ENCODE data around the gene TERF2IP. TPM values are rescaled to one million over a fixed set of nuclear protein-coding genes. Genes with fewer than 3 reads are reported as not detected.

The TERF2IP gene
- total and polyA plus RNA-seq, 9 donors = 66.6 to 122 (median 83.7) TPM

GRCh38 chr16:75703306-75703705 lies 55.7 kb downstream of the TERF2IP start:
- no peak for DNase-seq
- intact Hi-C loops (cut with DNase I) = no loop called here
- H3K36me3 ChIP-seq = no peaks in the 10 kb centered on the region
- H3K4me3 ChIP-seq = no peak overlapping the region
- H3K27ac ChIP-seq = no peak overlapping the region
- 89 to 97% (median 93%) methylated on average over 4 of the region's 4 CpGs for WGBS, 3 donors
- no peaks in the 10 kb centered on the region for H3K9me3 ChIP-seq
- no peaks in the 10 kb centered on the region for H3K27me3 ChIP-seq
- no peak for TF ChIP-seq POLR2A (IDR thresholded peaks at IDR 0.05)
- no peak for TF ChIP-seq EP300 (IDR thresholded peaks at IDR 0.05)
- H3K4me1 ChIP-seq (ENCODE audit: insufficient read depth) = no peaks in the 10 kb centered on the region

Small RNA genes lying within 50 kb of the gene (small RNA-seq; reads per million reads assigned to genes)
- gene RN7SL520P = not detected

Other genes with a start within 250 kb of the TERF2IP start
- gene CFDP1, start 214.3 kb upstream of the TERF2IP start, total RNA-seq = 10 to 100 TPM; 67.0 to 75.4 (median 70.2) TPM
- 100 to 1,000 TPM; 106 to 173 TPM for gene CFDP1, start 214.3 kb upstream of the TERF2IP start, polyA plus RNA-seq
- 10 to 100 TPM; 20.7 to 29.0 (median 24.2) TPM for gene TMEM170A, start 183.1 kb upstream of the TERF2IP start, total RNA-seq
- 10 to 100 TPM in 1 of 2 donors, 1 to 10 TPM in 1; 8.6 to 14.8 TPM for gene TMEM170A, start 183.1 kb upstream of the TERF2IP start, polyA plus RNA-seq
- 1 to 10 TPM in 2 of 7 donors, under 1 TPM in 5; 0.05 to 1.4 (median 0.50) TPM for gene CHST6, start 152.3 kb upstream of the TERF2IP start, total RNA-seq
- under 1 TPM; 0.04 to 0.83 TPM for gene CHST6, start 152.3 kb upstream of the TERF2IP start, polyA plus RNA-seq
- under 1 TPM; 0.24 to 1.00 (median 0.63) TPM for gene CHST5, start 111.7 kb upstream of the TERF2IP start, total RNA-seq
- gene CHST5, start 111.7 kb upstream of the TERF2IP start, polyA plus RNA-seq = under 1 TPM in 1 of 2 donors, not detected in 1; 0.08 TPM
- 10 to 100 TPM in 6 of 7 donors, 1 to 10 TPM in 1; 9.8 to 36.9 (median 14.8) TPM for gene TMEM231, start 91.5 kb upstream of the TERF2IP start, total RNA-seq
- gene TMEM231, start 91.5 kb upstream of the TERF2IP start, polyA plus RNA-seq = 10 to 100 TPM in 1 of 2 donors, 1 to 10 TPM in 1; 9.2 to 16.3 TPM
- gene GABARAPL2, start 81.4 kb upstream of the TERF2IP start, total RNA-seq = 100 to 1,000 TPM in 4 of 7 donors, 10 to 100 TPM in 3; 77.9 to 114 (median 108) TPM
- gene GABARAPL2, start 81.4 kb upstream of the TERF2IP start, polyA plus RNA-seq = 100 to 1,000 TPM; 161 to 195 TPM
- gene ADAT1, start 24.5 kb upstream of the TERF2IP start, total RNA-seq = 10 to 100 TPM; 25.3 to 45.8 (median 27.7) TPM
- 10 to 100 TPM in 1 of 2 donors, 1 to 10 TPM in 1; 9.5 to 59.8 TPM for gene ADAT1, start 24.5 kb upstream of the TERF2IP start, polyA plus RNA-seq
- gene KARS1, start 108 bp upstream of the TERF2IP start, total RNA-seq = 100 to 1,000 TPM in 3 of 7 donors, 10 to 100 TPM in 4; 55.6 to 109 (median 92.8) TPM
- gene KARS1, start 108 bp upstream of the TERF2IP start, polyA plus RNA-seq = 100 to 1,000 TPM in 1 of 2 donors, 10 to 100 TPM in 1; 85.4 to 189 TPM
- not detected for gene CPHXL2, start 29.2 kb downstream of the TERF2IP start, total RNA-seq
- gene CPHXL2, start 29.2 kb downstream of the TERF2IP start, polyA plus RNA-seq = not detected
- not detected for gene DUXB, start 53.7 kb downstream of the TERF2IP start, total RNA-seq
- under 1 TPM in 1 of 2 donors, not detected in 1; 0.07 TPM for gene DUXB, start 53.7 kb downstream of the TERF2IP start, polyA plus RNA-seq
- not detected for gene CPHXL, start 78.7 kb downstream of the TERF2IP start, total RNA-seq
- gene CPHXL, start 78.7 kb downstream of the TERF2IP start, polyA plus RNA-seq = not detected